Measurements from ENCODE around the gene ADRB2.
"Not testable (repeated sequence)": the region's sequence is repeated elsewhere in the genome, so short reads cannot be mapped to it uniquely, and the experiment has no call there.

The ADRB2 gene

DNA sequence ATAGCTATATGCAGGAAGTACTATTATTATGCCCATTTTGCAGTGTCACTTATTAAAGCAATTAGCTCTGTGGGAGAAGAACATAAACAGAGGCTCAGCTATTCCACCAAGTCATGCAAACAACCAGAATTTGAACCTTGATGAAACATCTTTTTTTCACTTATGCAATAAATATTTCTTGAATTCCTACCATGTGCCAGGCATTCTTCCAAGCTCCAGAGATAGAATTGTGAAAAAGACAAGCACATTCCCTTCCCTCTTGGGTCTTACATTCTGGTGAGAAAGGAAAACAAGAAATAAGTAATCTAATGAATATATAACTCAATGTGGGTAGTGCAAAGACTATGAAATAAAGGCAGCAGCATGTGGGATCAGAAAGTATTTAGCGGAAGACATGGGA lies 32.1 kb upstream of the ADRB2 start:
- TF ChIP-seq JUND (IDR thresholded peaks at IDR 0.05; ENCODE audit: low read depth) = no peak
- in situ Hi-C loops (cut with HindIII; ENCODE audit: low pct_unique_long_range_greater_than_20kb, low sequenced_read_pairs) = no loop called here
- no peak for DNase-seq (ENCODE audit: low read depth in 1 of 2, low spot score in 1 of 2)

DNA sequence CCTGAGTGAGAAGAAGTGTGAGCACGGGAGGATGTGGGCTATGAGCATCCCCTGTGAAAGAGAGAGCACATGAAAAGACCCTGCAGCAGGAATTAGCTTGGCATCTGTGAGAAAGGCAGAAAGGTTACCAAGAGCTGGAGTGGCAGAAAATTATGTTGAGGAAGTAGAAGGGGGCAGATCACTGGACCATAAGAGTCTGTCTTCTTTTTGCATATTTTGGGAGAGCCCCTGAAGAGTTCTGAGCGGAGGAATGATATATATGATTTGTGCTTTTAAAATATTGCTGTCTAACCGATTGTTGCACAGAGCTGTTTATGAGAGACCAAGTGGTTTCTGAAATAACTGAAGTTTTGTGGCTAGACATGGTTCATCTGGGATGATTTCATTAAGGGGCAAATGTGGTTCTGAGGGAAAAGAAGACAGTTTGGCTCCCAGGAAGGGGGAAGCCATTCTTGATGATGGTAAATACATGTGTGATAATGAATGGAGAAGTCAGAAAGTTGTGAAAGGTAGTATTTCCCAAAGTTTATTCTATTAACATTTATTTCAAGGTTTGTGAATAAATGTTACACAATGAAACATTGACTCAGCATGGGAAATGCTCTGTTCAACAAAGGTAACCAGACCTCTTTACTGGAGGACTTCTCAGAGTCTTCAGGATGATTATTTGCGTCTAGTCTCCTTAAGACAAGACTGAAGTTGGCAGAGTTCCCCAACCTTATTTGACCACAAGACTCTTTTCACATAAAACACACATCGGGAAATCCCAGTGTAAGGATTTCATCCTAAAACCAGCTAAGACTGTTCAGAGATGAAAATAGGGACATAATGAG lies 31.5 kb upstream of the ADRB2 start:
- no peak for DNase-seq (ENCODE audit: low read depth in 1 of 2, low spot score in 1 of 2)
- in situ Hi-C loops (cut with HindIII; ENCODE audit: low pct_unique_long_range_greater_than_20kb, low sequenced_read_pairs) = no loop called here
- TF ChIP-seq JUND (IDR thresholded peaks at IDR 0.05; ENCODE audit: low read depth) = no peak

DNA sequence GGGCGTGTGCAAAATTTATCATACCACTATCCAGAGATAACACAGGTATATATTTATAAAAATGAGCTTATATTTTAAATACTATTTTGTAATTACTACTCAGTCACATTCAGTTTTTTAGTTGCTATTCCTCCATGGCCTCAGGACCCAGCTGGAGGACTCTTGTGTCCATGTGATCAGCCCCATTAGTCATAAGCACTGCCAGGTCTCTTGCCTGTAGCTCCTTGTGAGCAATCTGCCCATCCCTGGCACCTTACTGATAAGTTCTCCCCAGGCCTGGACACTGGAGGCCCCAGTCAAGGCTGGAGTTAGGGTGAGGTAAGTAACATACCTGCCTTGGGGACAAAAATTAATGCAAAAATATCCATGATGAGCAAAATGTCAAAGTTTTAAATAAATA lies 29.5 kb upstream of the ADRB2 start:
- no peak for DNase-seq (ENCODE audit: low read depth in 1 of 2, low spot score in 1 of 2)
- in situ Hi-C loops (cut with HindIII; ENCODE audit: low pct_unique_long_range_greater_than_20kb, low sequenced_read_pairs) = no loop called here
- TF ChIP-seq JUND (IDR thresholded peaks at IDR 0.05; ENCODE audit: low read depth) = no peak

DNA sequence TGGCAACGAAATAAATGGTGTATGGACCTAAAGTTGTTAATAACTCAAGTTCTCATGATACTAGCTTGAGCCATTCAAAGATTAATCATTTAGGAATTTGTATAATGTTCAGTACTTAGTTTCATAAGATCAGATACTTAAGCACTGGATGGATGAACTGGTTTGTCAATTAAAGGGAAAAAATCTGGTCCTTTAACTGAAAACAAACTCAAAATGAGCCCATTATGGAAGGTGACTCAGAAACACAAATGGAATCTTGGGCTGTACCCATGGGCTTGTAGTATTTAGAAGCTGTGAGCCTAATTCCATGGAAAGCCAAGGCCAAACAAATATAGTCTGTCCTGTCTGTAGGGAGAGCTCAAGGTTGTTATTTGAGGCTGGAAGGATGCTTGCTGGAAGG lies 27.6 kb upstream of the ADRB2 start:
- no peak for TF ChIP-seq JUND (IDR thresholded peaks at IDR 0.05; ENCODE audit: low read depth)
- in situ Hi-C loops (cut with HindIII; ENCODE audit: low pct_unique_long_range_greater_than_20kb, low sequenced_read_pairs) = no loop called here
- DNase-seq (ENCODE audit: low read depth in 1 of 2, low spot score in 1 of 2) = no peak

DNA sequence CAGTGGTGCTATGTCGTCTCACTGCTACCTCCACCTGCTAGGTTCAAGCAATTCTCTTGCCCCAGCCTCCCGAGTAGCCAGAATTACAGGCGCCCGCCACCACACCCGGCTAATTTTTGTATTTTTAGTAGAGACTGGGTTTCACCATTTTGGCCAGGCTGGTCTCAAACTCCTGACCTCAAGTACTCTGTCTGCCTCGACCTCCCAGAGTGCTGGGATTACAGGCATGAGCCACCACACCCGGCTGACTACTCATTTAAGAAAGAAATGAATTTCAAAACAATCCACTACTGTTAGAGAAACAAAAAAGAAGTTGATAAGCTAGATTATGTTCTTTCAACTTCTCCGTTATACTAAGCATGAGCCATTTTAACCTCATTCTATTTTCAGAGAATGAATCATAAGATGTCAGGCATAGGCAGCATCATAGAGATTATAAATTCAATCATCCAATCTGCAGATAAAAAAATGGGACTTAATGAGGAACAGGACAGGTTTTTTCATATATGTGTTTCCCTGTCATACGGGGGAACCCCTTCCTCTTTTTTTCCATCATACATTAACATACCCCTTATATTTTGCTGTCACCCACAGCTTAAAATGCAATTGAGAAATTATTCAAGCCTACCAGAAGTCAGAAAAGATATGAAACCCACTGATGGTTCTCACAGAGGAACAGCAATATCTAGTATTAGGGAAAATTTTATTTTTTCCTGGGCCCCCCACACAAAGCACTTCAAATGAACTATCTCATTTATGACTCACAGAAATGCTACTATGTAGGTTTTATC lies 26.5 kb upstream of the ADRB2 start:
- in situ Hi-C loops (cut with HindIII; ENCODE audit: low pct_unique_long_range_greater_than_20kb, low sequenced_read_pairs) = no loop called here
- DNase-seq (ENCODE audit: low read depth in 1 of 2, low spot score in 1 of 2) = no peak
- TF ChIP-seq JUND (IDR thresholded peaks at IDR 0.05; ENCODE audit: low read depth) = no peak

DNA sequence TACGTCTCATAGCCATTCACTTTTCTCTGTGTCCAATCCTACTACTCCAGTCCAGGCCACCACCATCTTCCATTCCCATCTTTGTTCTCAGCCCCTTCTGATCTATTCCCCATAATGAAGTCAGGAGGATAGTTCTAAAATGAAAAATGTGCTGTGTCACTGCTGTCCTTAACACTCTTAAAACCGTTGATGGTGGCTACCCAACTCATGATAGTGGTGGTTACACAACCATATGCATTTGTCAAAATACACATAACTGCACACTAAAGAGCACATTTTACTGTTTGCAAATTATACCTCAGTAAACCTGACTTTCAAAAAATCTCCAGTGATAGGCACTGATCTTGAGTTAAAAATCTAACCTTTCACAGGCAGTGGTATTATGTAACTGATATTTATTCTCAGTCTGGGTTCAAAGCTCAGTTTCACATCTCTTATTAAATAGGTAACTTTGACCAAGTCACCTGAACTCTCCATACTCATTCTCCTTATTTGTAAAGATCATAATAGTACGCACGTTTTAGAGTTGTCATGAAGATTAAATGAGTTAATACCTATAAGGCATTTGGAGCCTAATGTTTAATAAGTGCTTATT lies 24.6 kb upstream of the ADRB2 start:
- DNase-seq (ENCODE audit: low read depth in 1 of 2, low spot score in 1 of 2) = no peak
- in situ Hi-C loops (cut with HindIII; ENCODE audit: low pct_unique_long_range_greater_than_20kb, low sequenced_read_pairs) = no loop called here
- no peak for TF ChIP-seq JUND (IDR thresholded peaks at IDR 0.05; ENCODE audit: low read depth)

DNA sequence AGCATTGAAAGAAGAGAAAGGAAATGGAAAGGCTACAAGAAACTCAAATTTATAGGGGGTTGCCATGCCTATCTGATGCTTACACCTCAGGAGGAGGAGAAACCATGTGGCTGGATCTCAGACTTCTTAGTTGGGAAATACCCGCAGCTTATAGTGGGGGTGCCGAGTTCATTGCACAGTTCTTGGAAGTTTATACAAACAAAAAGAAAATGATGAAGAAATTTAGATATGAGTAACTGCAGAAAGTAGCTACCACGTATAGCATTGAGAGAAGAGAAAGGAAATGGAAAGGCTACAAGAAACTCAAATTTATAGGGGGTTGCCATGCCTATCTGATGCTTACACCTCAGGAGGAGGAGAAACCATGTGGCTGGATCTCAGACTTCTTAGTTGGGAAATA lies 23.0 kb upstream of the ADRB2 start:
- in situ Hi-C loops (cut with HindIII; ENCODE audit: low pct_unique_long_range_greater_than_20kb, low sequenced_read_pairs); DNase-seq (ENCODE audit: low read depth in 1 of 2, low spot score in 1 of 2): not testable (repeated sequence)

DNA sequence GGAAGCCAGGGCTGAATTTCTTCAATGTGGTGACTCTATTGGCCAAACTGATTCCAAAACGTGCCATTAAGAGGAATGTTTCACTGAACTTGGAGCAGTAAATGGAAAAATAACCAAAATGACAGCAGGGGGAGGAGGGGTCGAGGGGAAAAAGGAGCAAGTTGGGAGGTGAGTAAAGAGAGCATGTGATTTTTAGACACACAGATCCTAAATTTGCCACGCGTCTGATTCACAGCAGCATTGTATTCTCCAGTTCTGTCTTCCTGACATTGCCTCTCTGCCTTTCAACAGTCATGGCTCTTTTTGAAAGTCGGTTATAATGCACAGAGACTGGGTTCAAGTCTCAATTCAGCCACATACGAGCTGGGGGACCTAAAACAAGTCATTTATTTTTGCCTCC lies 22.0 kb upstream of the ADRB2 start:
- in situ Hi-C loops (cut with HindIII; ENCODE audit: low pct_unique_long_range_greater_than_20kb, low sequenced_read_pairs) = no loop called here
- DNase-seq (ENCODE audit: low read depth in 1 of 2, low spot score in 1 of 2) = no peak
- TF ChIP-seq JUND (IDR thresholded peaks at IDR 0.05; ENCODE audit: low read depth) = no peak

DNA sequence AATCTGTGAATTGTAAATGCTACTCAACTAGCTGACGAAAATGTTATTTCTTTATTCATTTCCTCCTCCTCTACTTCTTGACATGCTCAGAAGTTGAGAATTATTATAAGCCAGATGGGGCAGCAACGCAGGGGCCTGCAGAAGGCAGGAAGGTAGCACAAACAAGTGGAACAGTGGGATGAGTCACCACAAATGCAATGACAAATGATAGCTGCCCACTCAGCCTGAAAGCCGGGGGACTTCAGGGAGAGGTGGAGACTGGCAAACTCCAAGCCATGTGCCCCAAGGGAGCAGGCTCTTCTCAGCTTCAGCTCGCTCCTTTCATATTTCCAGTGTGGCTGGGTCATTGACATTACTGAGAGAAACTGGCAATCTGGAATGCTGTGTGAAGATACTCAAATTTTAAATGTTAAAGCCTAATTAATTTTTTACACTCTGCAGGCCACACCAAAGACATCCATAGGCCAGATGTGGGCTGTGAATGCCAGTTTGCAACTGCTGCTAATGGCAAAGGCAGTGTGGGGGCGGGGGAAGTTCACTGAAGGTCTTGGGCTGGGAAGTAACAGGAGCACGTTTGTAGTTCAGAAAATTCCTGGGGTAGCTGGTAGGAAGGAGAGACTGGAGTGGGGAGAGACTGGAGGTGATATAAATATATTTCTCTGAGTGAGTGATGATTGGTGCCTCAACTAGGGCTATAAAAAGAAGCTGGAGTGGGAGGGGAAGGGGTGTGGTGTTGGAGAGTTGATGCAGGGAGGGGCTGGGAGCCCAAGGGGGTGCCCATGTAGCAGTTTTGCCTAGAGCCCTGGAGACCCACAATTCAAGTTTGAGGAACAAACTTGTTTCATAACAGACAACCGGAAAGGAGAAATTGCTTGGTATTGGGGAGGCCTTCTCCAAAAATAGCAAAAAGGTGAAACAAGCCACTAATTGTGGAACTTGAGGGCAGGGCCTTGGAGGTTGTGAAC lies 20.8 kb upstream of the ADRB2 start:
- in situ Hi-C loops (cut with HindIII; ENCODE audit: low pct_unique_long_range_greater_than_20kb, low sequenced_read_pairs) = no loop called here
- no peak for TF ChIP-seq JUND (IDR thresholded peaks at IDR 0.05; ENCODE audit: low read depth)
- no peak for DNase-seq (ENCODE audit: low read depth in 1 of 2, low spot score in 1 of 2)

DNA sequence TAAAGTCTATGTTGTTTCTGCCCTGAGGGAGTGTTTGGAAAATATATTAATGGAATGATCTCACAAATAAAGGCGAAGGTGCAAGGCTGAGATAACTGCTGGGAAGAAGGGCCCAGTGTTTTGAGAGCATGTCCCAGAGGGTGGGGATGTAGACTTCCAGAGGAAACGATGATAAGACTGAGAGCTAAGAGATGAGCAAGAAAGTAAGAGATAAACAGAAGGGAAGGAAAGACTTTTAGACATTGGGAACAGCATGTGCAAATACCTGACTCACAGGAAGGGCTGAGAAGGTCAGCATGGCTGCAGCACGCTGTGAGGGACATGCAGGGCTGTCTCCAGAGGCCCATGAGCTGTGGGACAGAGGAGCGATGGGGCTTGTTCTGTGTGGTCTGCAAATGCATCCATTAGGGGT lies 19.9 kb upstream of the ADRB2 start:
- TF ChIP-seq JUND (IDR thresholded peaks at IDR 0.05; ENCODE audit: low read depth) = no peak
- DNase-seq (ENCODE audit: low read depth in 1 of 2, low spot score in 1 of 2) = no peak
- in situ Hi-C loops (cut with HindIII; ENCODE audit: low pct_unique_long_range_greater_than_20kb, low sequenced_read_pairs) = no loop called here

DNA sequence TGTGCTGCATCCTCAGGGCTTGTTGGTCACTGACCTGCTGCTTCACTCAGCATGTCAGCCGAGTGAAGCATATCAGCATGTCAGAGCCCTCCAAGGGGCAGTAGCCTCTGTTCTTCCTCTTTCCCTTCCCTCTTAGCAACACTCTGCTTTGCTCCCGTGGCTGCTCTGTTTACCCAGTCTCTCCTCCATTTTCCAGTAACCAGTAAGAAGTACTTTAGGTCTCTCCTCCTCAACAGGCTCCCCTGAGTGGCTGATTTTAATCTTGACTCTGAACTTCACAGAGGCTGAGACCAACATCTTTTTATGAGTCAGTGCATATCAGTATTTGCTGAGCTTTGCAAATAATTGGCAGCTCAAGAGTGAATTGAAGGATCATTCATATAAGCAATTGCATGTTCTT lies 18.6 kb upstream of the ADRB2 start:
- DNase-seq (ENCODE audit: low read depth in 1 of 2, low spot score in 1 of 2) = no peak
- no peak for TF ChIP-seq JUND (IDR thresholded peaks at IDR 0.05; ENCODE audit: low read depth)
- in situ Hi-C loops (cut with HindIII; ENCODE audit: low pct_unique_long_range_greater_than_20kb, low sequenced_read_pairs) = no loop called here
